ENCODE measurements around the gene RNF133. TPM values are rescaled to one million over a fixed set of nuclear protein-coding genes. Genes with fewer than 3 reads are reported as not detected.
"Not testable (repeated sequence)": the region's sequence is repeated elsewhere in the genome, so short reads cannot be mapped to it uniquely, and the experiment has no call there.

RNF133 gene
- polyA plus RNA-seq, 1 donor, result 0.10 TPM

DNA sequence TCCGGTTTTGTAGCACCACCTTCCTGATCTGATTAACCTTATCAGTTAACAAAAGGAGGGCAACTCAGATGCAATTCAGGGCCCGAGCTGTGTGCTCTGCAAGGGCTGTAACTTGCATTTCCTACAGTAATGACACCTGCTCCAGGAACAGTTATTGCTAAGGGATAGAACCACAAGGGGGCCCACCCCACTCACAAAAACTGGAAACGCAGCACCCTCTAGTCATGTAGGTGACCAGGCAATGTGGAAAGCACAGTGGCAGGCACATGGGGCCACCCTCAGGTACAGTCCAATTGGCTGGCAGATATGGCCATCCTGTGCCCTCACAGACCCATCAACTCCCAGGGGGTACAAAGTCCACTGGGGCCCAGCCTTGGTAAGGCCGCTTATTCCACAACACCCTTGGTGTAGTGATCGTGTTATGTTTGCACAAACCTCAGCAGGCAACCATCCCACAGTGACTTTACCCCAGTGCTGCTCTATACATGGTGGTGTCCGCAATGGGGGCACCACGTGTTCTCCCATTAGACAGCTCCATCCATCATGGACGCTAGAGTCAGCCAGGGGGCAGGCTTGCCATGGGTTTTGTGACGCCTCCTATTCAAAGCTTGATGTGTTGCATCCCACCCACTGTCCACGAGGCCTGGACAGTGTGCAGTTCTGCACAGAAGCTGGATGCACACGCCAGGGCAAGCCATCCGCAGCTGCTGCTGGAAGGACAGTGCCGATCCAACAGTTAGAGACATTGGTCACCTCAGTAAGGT, 9.4 kb downstream of the RNF133 start:
- WGBS (ENCODE audit: insufficient coverage, low lambda C conversion rate), result no CpG with 5 or more reads among the region's 13 CpGs
- Histone ChIP-seq H3K9me3 (ENCODE audit: control insufficient read depth, low read depth, low read length) (peaks cover 3% of the 10 kb centered on the region), H3K27ac (ENCODE audit: low read length) (no peak overlapping the region), H3K27me3 (ENCODE audit: control insufficient read depth, insufficient read depth, low read length) (no peaks in the 10 kb centered on the region), H3K36me3 (ENCODE audit: control insufficient read depth, insufficient read depth, low read length) (no peaks in the 10 kb centered on the region), H3K4me3 (ENCODE audit: low read length) (no peak overlapping the region), H3K4me1 (ENCODE audit: control insufficient read depth, insufficient read depth, low read length) (no peaks in the 10 kb centered on the region)
- peak in 1 of 2 donors; percentile 53 for DNase-seq

DNA sequence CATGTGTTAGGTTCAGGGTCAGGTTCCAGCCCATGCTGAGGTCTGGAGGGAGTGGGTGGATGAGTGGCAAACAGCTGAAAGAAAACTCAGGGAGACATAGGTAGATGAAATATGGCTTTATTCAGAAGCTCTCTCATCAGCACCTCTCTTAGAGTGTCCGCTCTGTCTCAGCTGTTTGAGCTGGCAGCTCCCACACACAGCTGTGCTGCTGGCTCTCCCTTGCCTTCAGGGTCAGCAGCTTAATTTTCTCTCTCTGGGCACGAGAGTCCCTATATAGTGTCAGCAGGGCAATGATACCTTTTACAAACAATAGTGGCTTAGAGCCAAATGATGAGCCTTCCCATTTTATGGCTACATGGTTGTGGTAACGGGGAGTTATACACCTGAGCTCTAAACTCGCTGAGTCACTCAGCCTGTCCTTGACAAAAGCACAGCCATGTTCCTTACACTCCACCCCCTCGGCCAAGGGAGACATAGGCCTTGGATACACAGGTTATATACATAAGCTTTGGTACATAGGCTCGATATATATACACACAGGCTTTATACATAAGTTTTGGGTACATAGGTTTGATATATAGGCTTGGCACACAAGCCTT, 10.4 kb downstream of the RNF133 start:
- peak in 1 of 2 donors; percentile 11 for DNase-seq
- Histone ChIP-seq H3K4me1 (ENCODE audit: control insufficient read depth, insufficient read depth, low read length) (no peaks in the 10 kb centered on the region), H3K36me3 (ENCODE audit: control insufficient read depth, insufficient read depth, low read length) (no peaks in the 10 kb centered on the region), H3K27me3 (ENCODE audit: control insufficient read depth, insufficient read depth, low read length) (no peaks in the 10 kb centered on the region), H3K27ac (ENCODE audit: low read length) (no peak overlapping the region), H3K9me3 (ENCODE audit: control insufficient read depth, low read depth, low read length) (peaks cover 3% of the 10 kb centered on the region), H3K4me3 (ENCODE audit: low read length) (no peak overlapping the region)
- WGBS (ENCODE audit: insufficient coverage, low lambda C conversion rate), result no CpG with 5 or more reads among the region's 6 CpGs

GRCh38 chr7:122686360-122686878, 12.5 kb downstream of the RNF133 start:
- no peak overlapping the region for H3K27ac ChIP-seq (ENCODE audit: low read length)
- no peaks in the 10 kb centered on the region for H3K4me1 ChIP-seq (ENCODE audit: control insufficient read depth, insufficient read depth, low read length)
- 90% methylated on average over 2 of the region's 10 CpGs for WGBS (ENCODE audit: insufficient coverage, low lambda C conversion rate)
- no peaks in the 10 kb centered on the region for H3K27me3 ChIP-seq (ENCODE audit: control insufficient read depth, insufficient read depth, low read length)
- H3K9me3 ChIP-seq (ENCODE audit: control insufficient read depth, low read depth, low read length), result no peaks in the 10 kb centered on the region
- no peaks in the 10 kb centered on the region for H3K36me3 ChIP-seq (ENCODE audit: control insufficient read depth, insufficient read depth, low read length)
- no peak overlapping the region for H3K4me3 ChIP-seq (ENCODE audit: low read length)
- DNase-seq, result no peak

- no peaks in the 10 kb centered on the region for H3K27me3 ChIP-seq (ENCODE audit: control insufficient read depth, insufficient read depth, low read length)
- 67% methylated on average over 2 of the region's 2 CpGs for WGBS (ENCODE audit: insufficient coverage, low lambda C conversion rate)
- H3K27ac ChIP-seq (ENCODE audit: low read length), result no peak overlapping the region
Measured at GRCh38 chr7:122684504-122684903, 14.4 kb downstream of the RNF133 start.

DNA sequence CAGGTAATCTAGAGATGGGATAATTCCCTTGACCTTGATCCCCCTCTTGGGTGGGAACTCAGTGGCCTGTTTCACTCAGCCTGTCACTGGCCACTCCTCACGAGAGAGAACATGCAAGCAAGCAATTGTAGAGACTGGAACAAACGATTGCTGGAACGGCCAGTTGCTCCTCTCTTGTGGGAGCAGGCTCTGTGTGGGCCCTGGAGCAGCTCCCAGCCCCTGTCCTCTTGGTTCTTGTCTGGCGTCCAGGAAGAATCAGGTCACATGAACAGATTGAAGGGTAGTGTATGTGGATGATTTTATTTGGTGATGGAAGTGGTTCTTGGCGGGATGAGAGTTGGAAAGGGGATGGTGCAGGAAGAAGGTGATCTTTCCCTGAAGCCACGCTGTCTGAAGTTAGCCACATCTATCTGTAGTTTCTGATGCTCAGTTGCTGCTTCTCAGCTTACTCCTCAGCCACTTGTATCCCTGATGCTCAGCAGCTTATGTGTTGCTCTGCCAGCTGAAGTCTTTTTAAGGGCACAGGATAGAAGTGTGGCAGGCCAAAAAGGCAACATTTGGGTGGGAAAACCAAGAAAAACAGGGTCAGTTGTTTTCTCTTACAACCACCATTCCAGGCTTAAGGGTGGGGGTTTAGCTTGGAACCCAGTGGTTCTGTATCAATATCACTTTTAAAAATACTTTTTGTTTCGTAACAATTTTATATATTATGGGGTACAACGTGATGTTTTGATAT, 15.9 kb downstream of the RNF133 start:
- H3K9me3 ChIP-seq (ENCODE audit: control insufficient read depth, low read depth, low read length), result no peaks in the 10 kb centered on the region
- no peak overlapping the region for H3K4me3 ChIP-seq (ENCODE audit: low read length)
- no peaks in the 10 kb centered on the region for H3K27me3 ChIP-seq (ENCODE audit: control insufficient read depth, insufficient read depth, low read length)
- no peak overlapping the region for H3K27ac ChIP-seq (ENCODE audit: low read length)
- H3K4me1 ChIP-seq (ENCODE audit: control insufficient read depth, insufficient read depth, low read length), result no peaks in the 10 kb centered on the region
- no peak for DNase-seq
- WGBS (ENCODE audit: insufficient coverage, low lambda C conversion rate), result 60% methylated on average over 1 of the region's 8 CpGs
- no peaks in the 10 kb centered on the region for H3K36me3 ChIP-seq (ENCODE audit: control insufficient read depth, insufficient read depth, low read length)

More at GRCh38 chr7:122684504-122684903, 14.4 kb downstream of the RNF133 start:
- H3K4me1 ChIP-seq (ENCODE audit: control insufficient read depth, insufficient read depth, low read length), result no peaks in the 10 kb centered on the region
- H3K36me3 ChIP-seq (ENCODE audit: control insufficient read depth, insufficient read depth, low read length), result no peaks in the 10 kb centered on the region
- no peak overlapping the region for H3K4me3 ChIP-seq (ENCODE audit: low read length)
- no peak for DNase-seq
- H3K9me3 ChIP-seq (ENCODE audit: control insufficient read depth, low read depth, low read length), result no peaks in the 10 kb centered on the region

GRCh38 chr7:122681186-122681585, 17.7 kb downstream of the RNF133 start:
- H3K27me3 ChIP-seq (ENCODE audit: control insufficient read depth, insufficient read depth, low read length), result not testable (repeated sequence)
- no CpG with 5 or more reads among the region's 16 CpGs for WGBS (ENCODE audit: insufficient coverage, low lambda C conversion rate)

DNA sequence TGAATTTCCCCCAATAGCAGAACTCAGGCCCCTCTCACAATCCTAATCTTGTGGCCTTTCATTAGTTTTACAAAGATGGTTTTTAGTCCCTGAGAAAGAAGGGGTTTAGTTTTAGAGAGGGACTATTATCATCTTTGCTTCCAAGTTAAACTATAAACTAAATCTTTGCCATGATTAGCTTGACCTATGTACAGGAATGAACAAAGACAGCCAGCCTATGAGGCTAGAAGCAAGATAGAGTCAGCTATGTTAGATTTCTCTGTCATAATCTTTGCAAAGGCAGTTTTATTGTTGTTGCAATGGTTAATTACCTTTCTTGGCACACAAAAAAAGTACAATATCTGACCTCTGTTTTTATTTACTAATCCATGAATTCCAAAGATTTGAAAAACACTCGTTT, 19.1 kb downstream of the RNF133 start:
- H3K27me3 ChIP-seq (ENCODE audit: control insufficient read depth, insufficient read depth, low read length), result no peaks in the 10 kb centered on the region
- no peaks in the 10 kb centered on the region for H3K9me3 ChIP-seq (ENCODE audit: control insufficient read depth, low read depth, low read length)
- no peaks in the 10 kb centered on the region for H3K4me1 ChIP-seq (ENCODE audit: control insufficient read depth, insufficient read depth, low read length)
- H3K36me3 ChIP-seq (ENCODE audit: control insufficient read depth, insufficient read depth, low read length), result no peaks in the 10 kb centered on the region
- peak in 1 of 2 donors; percentile 33 for DNase-seq
- no peak overlapping the region for H3K4me3 ChIP-seq (ENCODE audit: low read length)
- WGBS (ENCODE audit: insufficient coverage, low lambda C conversion rate), result 20% methylated on average over 1 of the region's 1 CpG
- peak overlapping the region; percentile 45 for H3K27ac ChIP-seq (ENCODE audit: low read length)

More at GRCh38 chr7:122681186-122681585, 17.7 kb downstream of the RNF133 start:
- H3K9me3 ChIP-seq (ENCODE audit: control insufficient read depth, low read depth, low read length); H3K4me1 ChIP-seq (ENCODE audit: control insufficient read depth, insufficient read depth, low read length); H3K27ac ChIP-seq (ENCODE audit: low read length); DNase-seq; H3K4me3 ChIP-seq (ENCODE audit: low read length); H3K36me3 ChIP-seq (ENCODE audit: control insufficient read depth, insufficient read depth, low read length): not testable (repeated sequence)

- H3K27ac ChIP-seq (ENCODE audit: low read length), result peak overlapping the region; percentile 45
- not testable (repeated sequence) for H3K9me3 ChIP-seq (ENCODE audit: control insufficient read depth, low read depth, low read length); H3K36me3 ChIP-seq (ENCODE audit: control insufficient read depth, insufficient read depth, low read length); H3K4me1 ChIP-seq (ENCODE audit: control insufficient read depth, insufficient read depth, low read length); H3K27me3 ChIP-seq (ENCODE audit: control insufficient read depth, insufficient read depth, low read length); H3K4me3 ChIP-seq (ENCODE audit: low read length)
- WGBS (ENCODE audit: insufficient coverage, low lambda C conversion rate), result no CpG with 5 or more reads among the region's 9 CpGs
- DNase-seq, result peak; percentile 12 to 67
Measured at GRCh38 chr7:122679269-122679709, 19.6 kb downstream of the RNF133 start.

DNA sequence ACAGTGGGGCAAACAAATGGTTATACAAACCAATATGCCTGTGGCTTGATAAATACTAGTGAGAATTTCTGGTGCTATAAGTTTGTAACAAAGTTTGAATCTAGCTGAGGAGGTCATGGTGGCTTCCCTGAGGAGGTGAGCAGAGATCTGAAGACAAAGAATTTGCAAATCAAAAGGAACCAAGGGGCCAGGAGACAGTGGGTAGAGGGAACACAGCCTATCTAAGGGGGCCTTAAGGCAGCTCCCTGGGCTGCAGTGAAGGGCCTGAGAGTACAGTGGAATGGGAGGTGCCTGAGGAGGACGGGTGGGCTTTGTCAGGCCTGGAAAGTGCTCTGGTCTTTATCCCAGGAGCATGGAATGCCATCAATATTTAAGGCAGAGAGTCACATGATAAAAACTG, 21.8 kb downstream of the RNF133 start:
- 80% methylated on average over 1 of the region's 1 CpG for WGBS (ENCODE audit: insufficient coverage, low lambda C conversion rate)
- DNase-seq, result no peak
- no peaks in the 10 kb centered on the region for H3K4me1 ChIP-seq (ENCODE audit: control insufficient read depth, insufficient read depth, low read length)
- H3K9me3 ChIP-seq (ENCODE audit: control insufficient read depth, low read depth, low read length), result peaks cover 6% of the 10 kb centered on the region
- H3K36me3 ChIP-seq (ENCODE audit: control insufficient read depth, insufficient read depth, low read length), result no peaks in the 10 kb centered on the region
- no peak overlapping the region for H3K27ac ChIP-seq (ENCODE audit: low read length)
- no peak overlapping the region for H3K4me3 ChIP-seq (ENCODE audit: low read length)
- no peaks in the 10 kb centered on the region for H3K27me3 ChIP-seq (ENCODE audit: control insufficient read depth, insufficient read depth, low read length)

- Histone ChIP-seq H3K27me3 (ENCODE audit: control insufficient read depth, insufficient read depth, low read length) (no peaks in the 10 kb centered on the region), H3K36me3 (ENCODE audit: control insufficient read depth, insufficient read depth, low read length) (no peaks in the 10 kb centered on the region), H3K4me1 (ENCODE audit: control insufficient read depth, insufficient read depth, low read length) (no peaks in the 10 kb centered on the region), H3K27ac (ENCODE audit: low read length) (no peak overlapping the region), H3K9me3 (ENCODE audit: control insufficient read depth, low read depth, low read length) (peaks cover 6% of the 10 kb centered on the region), H3K4me3 (ENCODE audit: low read length) (no peak overlapping the region)
- no CpG with 5 or more reads among the region's 2 CpGs for WGBS (ENCODE audit: insufficient coverage, low lambda C conversion rate)
- DNase-seq, result no peak
Measured at GRCh38 chr7:122676466-122676865, 22.5 kb downstream of the RNF133 start.

Measured in large intestine (tissue), 3 donors.